Amniotic epithelial cell (primary cell): Measurements from ENCODE around the gene ARRB1.

ENCODE experiments used
- DNase-seq: peaks from one replicate; pipeline ENCODE4 v3.0.0-alpha.2; 2010; ENCODE audit warnings: low read depth

The ARRB1 gene

DNA sequence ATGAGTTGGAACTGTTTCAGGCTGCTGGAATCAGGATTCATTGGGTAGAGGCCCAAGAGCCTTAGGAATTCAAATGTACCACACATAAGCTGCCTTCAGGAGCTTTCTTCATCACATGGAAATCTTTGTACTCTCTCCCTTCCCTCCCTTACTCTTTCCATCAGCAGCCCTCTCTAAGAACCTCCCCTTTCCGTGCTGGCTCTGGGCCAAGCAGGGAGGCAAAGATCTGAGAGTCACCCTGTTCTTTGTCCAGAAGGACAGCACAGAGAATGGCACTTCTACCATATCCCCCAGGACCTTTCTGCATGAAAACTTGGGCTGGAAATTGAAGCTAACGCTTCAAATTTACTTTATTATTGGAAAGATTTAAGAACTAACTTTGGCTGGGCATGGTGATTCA is 131.6 kb downstream of the ARRB1 start:
- DNase-seq, result no peak

GRCh38 chr11:75214843-75215242 is 136.6 kb downstream of the ARRB1 start:
- no peak for DNase-seq

GRCh38 chr11:75214411-75214821 is 137.0 kb downstream of the ARRB1 start:
- peak; percentile 69 for DNase-seq
